Astrocyte of the spinal cord (primary cell): Measurements from ENCODE around the gene PRMT3.
"Not testable (repeated sequence)": the region's sequence is repeated elsewhere in the genome, so short reads cannot be mapped to it uniquely, and the experiment has no call there.

Source experiments
- DNase-seq: peaks from one replicate; pipeline ENCODE4 v3.0.0; 2011; ENCODE audit warnings: low read depth, low spot score
- H3K4me3 ChIP-seq: 2 replicates; pipeline ENCODE4 v1.5.1; 2011; ENCODE audit warnings: low read depth, mild to moderate bottlenecking, low read length, moderate library complexity
- in situ Hi-C: cut with HindIII; loops from 2 replicates; pipeline ENCODE4 v1.10.0; 2017; ENCODE audit warnings: low sequenced_read_pairs
- TF ChIP-seq, protein P1 (sequence below): IDR thresholded peaks from 2 replicates; pipeline ENCODE4 v1.5.1; 2012; ENCODE audit warnings: low read depth, mild to moderate bottlenecking, low read length, inconsistent platforms

The PRMT3 gene

DNA sequence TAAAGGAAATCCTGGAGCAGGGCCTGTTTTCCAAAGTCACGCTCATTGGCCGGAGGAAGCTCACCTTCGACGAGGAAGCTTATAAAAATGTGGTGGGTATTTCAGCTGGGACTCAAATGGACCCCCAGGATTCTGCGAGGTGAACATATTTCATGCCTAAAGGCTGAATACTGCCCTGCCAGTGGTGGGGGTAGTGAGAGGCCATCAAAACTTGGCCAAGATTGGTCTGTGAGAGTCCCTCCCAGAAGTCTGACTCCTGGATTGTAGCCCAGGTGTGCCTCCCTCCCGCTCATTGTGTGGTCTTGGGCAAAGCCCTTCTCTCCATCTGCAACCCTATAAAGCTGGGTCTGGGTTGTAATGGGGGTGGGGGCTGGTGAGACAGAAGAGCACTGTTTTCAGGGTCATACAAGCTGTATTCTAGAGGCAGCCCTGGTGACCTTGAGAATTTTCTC is 23.1 kb upstream of the PRMT3 start:
- TF ChIP-seq, protein P1, sequence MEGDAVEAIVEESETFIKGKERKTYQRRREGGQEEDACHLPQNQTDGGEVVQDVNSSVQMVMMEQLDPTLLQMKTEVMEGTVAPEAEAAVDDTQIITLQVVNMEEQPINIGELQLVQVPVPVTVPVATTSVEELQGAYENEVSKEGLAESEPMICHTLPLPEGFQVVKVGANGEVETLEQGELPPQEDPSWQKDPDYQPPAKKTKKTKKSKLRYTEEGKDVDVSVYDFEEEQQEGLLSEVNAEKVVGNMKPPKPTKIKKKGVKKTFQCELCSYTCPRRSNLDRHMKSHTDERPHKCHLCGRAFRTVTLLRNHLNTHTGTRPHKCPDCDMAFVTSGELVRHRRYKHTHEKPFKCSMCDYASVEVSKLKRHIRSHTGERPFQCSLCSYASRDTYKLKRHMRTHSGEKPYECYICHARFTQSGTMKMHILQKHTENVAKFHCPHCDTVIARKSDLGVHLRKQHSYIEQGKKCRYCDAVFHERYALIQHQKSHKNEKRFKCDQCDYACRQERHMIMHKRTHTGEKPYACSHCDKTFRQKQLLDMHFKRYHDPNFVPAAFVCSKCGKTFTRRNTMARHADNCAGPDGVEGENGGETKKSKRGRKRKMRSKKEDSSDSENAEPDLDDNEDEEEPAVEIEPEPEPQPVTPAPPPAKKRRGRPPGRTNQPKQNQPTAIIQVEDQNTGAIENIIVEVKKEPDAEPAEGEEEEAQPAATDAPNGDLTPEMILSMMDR, result no peak
- in situ Hi-C loops, result loop anchor here (25.0 kb wide), 1 partner anchor 227 kb away; no protein-coding TSS in a partner anchor
- no peak for DNase-seq
- peak overlapping the region; percentile 53 for H3K4me3 ChIP-seq

DNA sequence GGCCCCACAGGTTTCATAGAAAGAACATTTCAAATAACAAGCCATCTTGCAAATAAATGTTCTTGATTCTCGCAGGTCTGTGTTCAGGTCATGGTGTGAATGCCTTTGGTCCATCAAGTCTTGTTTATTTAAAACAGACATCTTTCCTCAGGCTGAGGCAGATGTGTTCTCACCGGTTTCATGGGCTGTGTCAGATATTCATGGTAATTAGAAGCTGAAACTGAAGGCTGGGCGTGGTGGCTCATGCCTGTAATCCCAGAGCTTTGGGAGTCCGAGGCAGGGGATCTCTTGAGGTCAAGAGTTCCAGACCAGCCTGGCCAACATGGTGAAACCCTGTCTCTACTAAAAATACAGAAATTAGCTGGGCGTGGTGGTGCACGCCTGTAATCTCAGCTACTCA is 22.1 kb upstream of the PRMT3 start:
- in situ Hi-C loops, result loop anchor here (25.0 kb wide), 1 partner anchor 228 kb away; no protein-coding TSS in a partner anchor
- not testable (repeated sequence) for DNase-seq, H3K4me3 ChIP-seq

DNA sequence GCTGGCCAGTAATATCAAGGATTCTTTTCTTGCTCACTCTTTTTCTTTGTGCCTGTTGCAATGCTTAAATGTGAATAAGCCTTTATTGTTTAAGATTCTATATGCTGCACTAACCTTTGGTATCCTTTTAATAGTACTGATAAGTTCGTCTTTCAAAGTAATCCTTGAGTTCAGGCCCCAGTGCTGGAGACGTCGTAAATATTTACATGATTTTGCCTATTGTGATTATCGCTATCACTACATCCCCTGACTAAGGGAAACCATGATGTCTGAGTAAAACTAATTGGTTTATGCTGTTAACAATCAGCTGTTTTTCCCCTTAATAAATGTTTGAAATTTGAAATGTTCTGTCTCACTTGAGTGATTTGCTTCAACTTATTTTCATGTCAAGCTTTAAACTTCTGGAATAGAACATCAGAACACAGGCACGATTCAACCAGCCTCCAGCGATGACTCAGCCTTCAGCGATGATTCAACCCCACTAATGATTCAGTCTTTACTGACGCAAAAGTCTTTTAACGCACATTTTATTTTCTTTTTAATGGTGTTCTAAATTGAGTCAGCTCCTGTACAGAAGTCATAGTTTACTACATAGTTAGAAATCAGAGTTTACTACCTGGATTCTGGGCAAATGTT is 20.1 kb upstream of the PRMT3 start:
- TF ChIP-seq, protein P1, result no peak
- in situ Hi-C loops, result loop anchor here (25.0 kb wide), 1 partner anchor 230 kb away; no protein-coding TSS in a partner anchor
- peak; percentile 93 for DNase-seq
- H3K4me3 ChIP-seq, result no peak overlapping the region

DNA sequence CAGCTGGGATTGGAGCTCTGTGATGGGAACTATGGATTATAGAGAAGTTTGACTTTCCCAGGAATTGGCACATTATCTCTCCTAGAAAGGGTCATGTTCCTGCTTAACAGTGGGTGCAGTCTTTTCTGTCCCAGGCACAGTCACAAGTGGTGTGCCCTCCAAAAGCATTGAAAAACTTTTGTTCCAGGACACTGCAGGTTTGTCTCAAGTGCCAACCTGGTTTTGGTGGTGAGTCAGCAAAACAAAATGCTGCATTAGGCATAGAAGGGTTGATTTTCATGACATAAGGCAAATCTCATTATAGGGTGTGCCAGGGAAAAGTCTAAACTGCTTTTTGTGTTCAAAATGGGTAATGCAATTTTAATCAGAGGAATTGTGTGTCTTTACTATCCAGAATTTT is 19.1 kb upstream of the PRMT3 start:
- in situ Hi-C loops, result loop anchor here (25.0 kb wide), 1 partner anchor 231 kb away; no protein-coding TSS in a partner anchor
- TF ChIP-seq, protein P1, result no peak
- DNase-seq, result no peak
- no peak overlapping the region for H3K4me3 ChIP-seq

DNA sequence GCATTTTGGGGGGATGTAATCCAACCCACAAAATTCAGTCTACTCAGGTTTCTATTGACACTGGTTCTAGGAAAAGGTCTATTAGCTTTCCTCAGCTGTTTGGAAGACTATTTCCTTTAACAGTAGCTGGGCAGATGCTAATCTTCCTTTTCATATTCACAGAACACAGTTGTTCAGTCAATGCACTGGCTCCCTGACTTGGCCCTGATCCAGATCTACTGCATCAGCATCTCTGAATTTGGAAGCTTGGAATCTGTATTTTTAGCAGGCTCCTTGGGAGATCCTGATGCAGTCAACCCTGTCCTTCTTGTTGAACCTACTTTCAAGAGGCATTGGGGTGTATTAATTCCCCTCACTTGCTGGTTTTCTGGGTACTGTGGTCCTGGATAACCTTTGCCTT is 17.7 kb upstream of the PRMT3 start:
- no peak overlapping the region for H3K4me3 ChIP-seq
- TF ChIP-seq, protein P1, result no peak
- DNase-seq, result no peak
- in situ Hi-C loops, result loop anchor here (25.0 kb wide), 1 partner anchor 233 kb away; no protein-coding TSS in a partner anchor

DNA sequence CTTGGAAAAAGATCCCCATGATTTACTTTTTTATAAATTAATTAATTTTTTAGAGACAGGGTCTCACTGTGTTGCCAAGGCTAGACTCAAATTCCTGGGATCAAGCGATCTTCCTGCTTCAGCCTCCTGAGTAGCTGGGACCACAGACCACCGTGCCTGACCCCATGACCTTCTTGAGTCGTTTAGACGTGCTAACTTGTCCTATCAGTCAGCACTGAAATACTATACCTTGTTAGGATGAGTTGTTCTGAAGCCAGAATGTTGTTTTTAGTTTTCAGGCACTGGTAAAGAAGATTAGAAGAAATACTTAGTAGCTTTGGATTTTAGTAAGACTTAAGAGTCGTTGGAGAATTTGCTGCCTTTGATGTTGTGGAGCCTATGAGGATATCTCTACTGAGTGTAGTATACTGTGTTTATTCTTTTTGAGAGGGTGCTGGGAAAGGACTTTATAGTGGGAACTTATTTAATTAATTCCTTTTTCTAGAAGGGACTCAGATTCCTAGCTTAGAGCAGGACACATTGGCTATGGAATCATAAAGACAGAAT is 15.4 kb upstream of the PRMT3 start:
- TF ChIP-seq, protein P1, result no peak
- no peak for DNase-seq
- H3K4me3 ChIP-seq, result no peak overlapping the region
- in situ Hi-C loops, result loop anchor here (25.0 kb wide), 1 partner anchor 235 kb away; no protein-coding TSS in a partner anchor

DNA sequence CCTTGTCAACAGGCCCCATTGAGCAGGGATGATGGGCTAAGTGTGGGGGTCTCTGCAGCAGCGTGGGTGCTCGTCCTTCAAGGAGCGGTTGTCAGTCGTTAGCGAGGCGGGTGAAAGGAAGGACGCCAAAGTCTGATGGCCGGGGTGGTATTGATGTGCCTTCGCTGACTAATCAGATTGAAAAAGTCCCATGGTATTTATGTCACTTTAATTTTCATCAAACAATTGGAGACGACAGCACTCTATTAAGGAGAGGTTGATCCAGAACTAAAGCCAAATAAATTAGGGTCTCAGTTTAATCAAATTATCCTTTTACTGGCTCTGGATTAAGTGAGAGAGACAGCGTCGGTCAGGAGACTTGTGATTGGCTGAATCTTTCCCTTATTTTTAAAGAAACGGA is 14.4 kb upstream of the PRMT3 start:
- in situ Hi-C loops, result loop anchor here (25.0 kb wide), 1 partner anchor 236 kb away; no protein-coding TSS in a partner anchor
- H3K4me3 ChIP-seq, result no peak overlapping the region
- DNase-seq, result no peak
- TF ChIP-seq, protein P1, result no peak
